ENCODE data around the gene SLC12A2. TPM values are rescaled to one million over a fixed set of nuclear protein-coding genes. Genes with fewer than 3 reads are reported as not detected.

The SLC12A2 gene
- total and polyA plus RNA-seq, 7 donors, result 2.8 to 55.9 (median 49.6) TPM

- DNase-seq, result no peak
- no peak overlapping the region for H3K27ac ChIP-seq
- no peaks in the 10 kb centered on the region for H3K27me3 ChIP-seq
- H3K4me1 ChIP-seq, result no peaks in the 10 kb centered on the region
- H3K4me3 ChIP-seq, result no peak overlapping the region
- peaks cover 0 to 37% (median 6%) of the 10 kb centered on the region in 4 donors for H3K36me3 ChIP-seq
- no peaks in the 10 kb centered on the region for H3K9me3 ChIP-seq
- TF ChIP-seq POLR2AphosphoS5 (IDR thresholded peaks at IDR 0.05), result no peak
- no peak for TF ChIP-seq POLR2A (IDR thresholded peaks at IDR 0.05)
- no peak for TF ChIP-seq CTCF (IDR thresholded peaks at IDR 0.05)
- TF ChIP-seq EP300 (IDR thresholded peaks at IDR 0.05), result no peak
- 78 to 86% methylated on average over 1 of the region's 1 CpG for WGBS, 2 donors
- intact Hi-C loops (cut with DNase I), result no loop called here
Observed at GRCh38 chr5:128144491-128144890, 60.9 kb downstream of the SLC12A2 start.

DNA sequence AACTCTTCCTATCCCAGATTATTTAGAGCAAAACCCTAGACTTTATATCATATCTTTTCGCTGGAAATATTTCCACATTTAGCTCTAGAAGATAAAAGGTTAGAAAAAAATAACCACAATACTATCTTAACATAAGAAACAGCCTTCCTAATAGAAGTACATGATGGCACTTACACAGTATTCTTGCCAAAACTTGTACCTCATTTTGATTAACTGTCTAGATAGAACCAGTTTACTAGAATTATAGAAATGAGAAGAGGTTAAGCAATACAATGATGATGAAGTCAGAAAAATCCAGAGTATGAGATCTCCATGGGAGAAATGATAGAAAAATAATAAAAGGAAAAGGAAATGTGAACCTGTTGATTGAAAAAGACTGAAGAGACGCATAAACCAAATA, 63.1 kb downstream of the SLC12A2 start:
- H3K4me3 ChIP-seq, result no peak overlapping the region
- TF ChIP-seq POLR2AphosphoS5 (IDR thresholded peaks at IDR 0.05), result no peak
- TF ChIP-seq EP300 (IDR thresholded peaks at IDR 0.05), result no peak
- TF ChIP-seq CTCF (IDR thresholded peaks at IDR 0.05), result no peak
- TF ChIP-seq POLR2A (IDR thresholded peaks at IDR 0.05), result no peak
- no peaks in the 10 kb centered on the region for H3K27me3 ChIP-seq
- WGBS, 2 donors, result 85 to 97% methylated on average over 2 of the region's 2 CpGs
- intact Hi-C loops (cut with DNase I), result no loop called here
- no peak overlapping the region for H3K27ac ChIP-seq
- peaks cover 0 to 38% (median 6%) of the 10 kb centered on the region in 4 donors for H3K36me3 ChIP-seq
- no peak for DNase-seq
- H3K9me3 ChIP-seq, result no peaks in the 10 kb centered on the region
- H3K4me1 ChIP-seq, result no peaks in the 10 kb centered on the region

DNA sequence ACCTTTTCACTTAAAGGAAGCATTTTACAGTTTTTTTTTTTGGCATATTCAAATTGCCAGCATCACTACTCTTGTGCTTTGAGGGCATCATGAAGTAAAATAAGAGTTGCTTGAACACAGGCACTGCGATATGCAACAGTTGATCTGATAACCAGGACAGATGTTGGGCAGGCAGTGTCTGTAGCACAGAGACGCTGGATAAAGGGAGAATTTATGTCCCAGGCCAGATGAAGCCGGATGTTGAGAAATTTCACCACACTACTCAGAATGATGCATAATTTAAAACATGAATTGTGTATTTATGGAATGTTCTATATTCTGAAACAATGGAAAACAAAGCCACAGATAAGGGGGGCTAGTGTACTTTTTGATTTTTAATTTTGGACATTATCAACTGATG, 71.4 kb downstream of the SLC12A2 start:
- H3K36me3 ChIP-seq, result peaks cover 0 to 67% (median 14%) of the 10 kb centered on the region in 4 donors
- no peaks in the 10 kb centered on the region for H3K4me1 ChIP-seq
- 84 to 86% methylated on average over 3 of the region's 3 CpGs for WGBS, 2 donors
- no peak overlapping the region for H3K27ac ChIP-seq
- TF ChIP-seq POLR2A (IDR thresholded peaks at IDR 0.05) (no peak), EP300 (IDR thresholded peaks at IDR 0.05) (no peak), POLR2AphosphoS5 (IDR thresholded peaks at IDR 0.05) (no peak), CTCF (IDR thresholded peaks at IDR 0.05) (no peak)
- peak; percentile 26 for DNase-seq
- H3K9me3 ChIP-seq, result no peaks in the 10 kb centered on the region
- H3K4me3 ChIP-seq, result no peak overlapping the region
- intact Hi-C loops (cut with DNase I), result no loop called here
- H3K27me3 ChIP-seq, result no peaks in the 10 kb centered on the region

GRCh38 chr5:128155776-128156175, 72.2 kb downstream of the SLC12A2 start:
- H3K4me1 ChIP-seq, result no peaks in the 10 kb centered on the region
- H3K9me3 ChIP-seq, result no peaks in the 10 kb centered on the region
- no peak overlapping the region for H3K4me3 ChIP-seq
- H3K27me3 ChIP-seq, result no peaks in the 10 kb centered on the region
- intact Hi-C loops (cut with DNase I), result no loop called here
- TF ChIP-seq POLR2A (IDR thresholded peaks at IDR 0.05), result no peak
- no peak for TF ChIP-seq EP300 (IDR thresholded peaks at IDR 0.05)
- no peak for TF ChIP-seq CTCF (IDR thresholded peaks at IDR 0.05)
- TF ChIP-seq POLR2AphosphoS5 (IDR thresholded peaks at IDR 0.05), result no peak
- H3K36me3 ChIP-seq, result peaks cover 0 to 65% (median 14%) of the 10 kb centered on the region in 4 donors
- peak; percentile 24 for DNase-seq
- H3K27ac ChIP-seq, result no peak overlapping the region

- no peak for DNase-seq
- Histone ChIP-seq H3K9me3 (no peaks in the 10 kb centered on the region), H3K27me3 (no peaks in the 10 kb centered on the region), H3K4me1 (no peaks in the 10 kb centered on the region), H3K27ac (no peak overlapping the region), H3K4me3 (no peak overlapping the region), H3K36me3 (peaks cover 0 to 65% (median 14%) of the 10 kb centered on the region in 4 donors)
- 57 to 85% methylated on average over 3 of the region's 3 CpGs for WGBS, 2 donors
- intact Hi-C loops (cut with DNase I), result no loop called here
- TF ChIP-seq CTCF (IDR thresholded peaks at IDR 0.05), result no peak
- no peak for TF ChIP-seq EP300 (IDR thresholded peaks at IDR 0.05)
- TF ChIP-seq POLR2A (IDR thresholded peaks at IDR 0.05), result no peak
Observed at GRCh38 chr5:128156521-128156920, 73.0 kb downstream of the SLC12A2 start.
